ENCODE results near the gene ZDHHC7.

The ZDHHC7 gene

GRCh38 chr16:84979516-84979915 is 31.8 kb downstream of the ZDHHC7 start:
- Histone ChIP-seq H3K9me3 (ENCODE audit: control insufficient read depth, insufficient read depth, low read depth, low read length) (no peaks in the 10 kb centered on the region), H3K36me3 (ENCODE audit: control insufficient read depth in 2 of 2, insufficient read depth in 1 of 2, low read length in 2 of 2) (peaks cover 7 to 77% of the 10 kb centered on the region in 2 experiments; a peak in 2 of 3 replicates), H3K4me3 (ENCODE audit: low read depth, low read length) (no peak overlapping the region), H3K27ac (ENCODE audit: extremely low read depth, low read depth, low read length) (no peak overlapping the region), H3K4me1 (ENCODE audit: control insufficient read depth, insufficient read depth, low read length) (no peaks in the 10 kb centered on the region)
- TF ChIP-seq ZNF623 (tag by site-specific recombination; IDR thresholded peaks at IDR 0.05) (no peak), ZNF398 (tag by site-specific recombination; IDR thresholded peaks at IDR 0.05) (no peak), ZNF48 (tag by site-specific recombination; IDR thresholded peaks at IDR 0.05) (no peak), ZNF677 (tag by site-specific recombination; IDR thresholded peaks at IDR 0.05) (no peak), YY2 (tag by site-specific recombination; IDR thresholded peaks at IDR 0.05) (no peak), ZBTB21 (tag by site-specific recombination; IDR thresholded peaks at IDR 0.05) (no peak), ZNF777 (tag by site-specific recombination; IDR thresholded peaks at IDR 0.05; ENCODE audit: borderline replicate concordance) (no peak), ZBTB49 (tag by site-specific recombination; IDR thresholded peaks at IDR 0.05; ENCODE audit: low read depth) (no peak), ZNF776 (tag by site-specific recombination; IDR thresholded peaks at IDR 0.05; ENCODE audit: borderline replicate concordance) (no peak), ZNF544 (tag by site-specific recombination; IDR thresholded peaks at IDR 0.05) (no peak)
- POLR2A ChIA-PET: no interaction called here
- CTCF ChIA-PET: interaction anchor here (0.7 to 1.2 kb wide), 2 partner anchors 9 to 26 kb away, joined by 3 to 7 read pairs; no protein-coding TSS in a partner anchor

- POLR2A ChIA-PET: no interaction called here
- Histone ChIP-seq H3K36me3 (ENCODE audit: control insufficient read depth in 2 of 2, insufficient read depth in 1 of 2, low read length in 2 of 2) (peaks cover 7 to 70% of the 10 kb centered on the region in 2 experiments; a peak in 2 of 3 replicates), H3K4me1 (ENCODE audit: control insufficient read depth, insufficient read depth, low read length) (no peaks in the 10 kb centered on the region), H3K9me3 (ENCODE audit: control insufficient read depth, insufficient read depth, low read depth, low read length) (no peaks in the 10 kb centered on the region), H3K27ac (ENCODE audit: extremely low read depth, low read depth, low read length) (no peak overlapping the region), H3K4me3 (ENCODE audit: low read depth, low read length) (no peak overlapping the region)
- no peak for TF ChIP-seq ZNF292 (tag by site-specific recombination; IDR thresholded peaks at IDR 0.05; ENCODE audit: borderline replicate concordance, low read depth)
- no peak for TF ChIP-seq ZFP37 (tag by site-specific recombination; IDR thresholded peaks at IDR 0.05)
- no peak for TF ChIP-seq ZBTB8A (tag by site-specific recombination; IDR thresholded peaks at IDR 0.05)
- no peak for TF ChIP-seq KLF16 (tag by site-specific recombination; IDR thresholded peaks at IDR 0.05)
- no peak for TF ChIP-seq ZNF585B (tag by site-specific recombination; IDR thresholded peaks at IDR 0.05)
- no peak for TF ChIP-seq ZNF677 (tag by site-specific recombination; IDR thresholded peaks at IDR 0.05)
- no peak for TF ChIP-seq ZNF555 (tag by site-specific recombination; conservative IDR thresholded peaks at IDR 0.05)
- TF ChIP-seq TSHZ1 (tag by site-specific recombination; IDR thresholded peaks at IDR 0.05; ENCODE audit: borderline replicate concordance): no peak
- no peak for TF ChIP-seq ZNF830 (tag by site-specific recombination; IDR thresholded peaks at IDR 0.05; ENCODE audit: low read depth)
- CTCF ChIA-PET: interaction anchor here (0.7 to 2.3 kb wide), 4 partner anchors 9 to 721 kb away, joined by 3 to 7 read pairs (median 3); no protein-coding TSS in a partner anchor
Observed at GRCh38 chr16:84976644-84977400, 34.5 kb downstream of the ZDHHC7 start.

Data from HEK293 (cell line).